SHP77 treated with DMSO at 0.1 percent for 48 hours (cell line): ENCODE results near the gene DDIT3.

Experiments
- DNase-seq: peaks from one replicate; lab custom pipeline; 2025; lab: John Stamatoyannopoulos, UW

Gene DDIT3

DNA sequence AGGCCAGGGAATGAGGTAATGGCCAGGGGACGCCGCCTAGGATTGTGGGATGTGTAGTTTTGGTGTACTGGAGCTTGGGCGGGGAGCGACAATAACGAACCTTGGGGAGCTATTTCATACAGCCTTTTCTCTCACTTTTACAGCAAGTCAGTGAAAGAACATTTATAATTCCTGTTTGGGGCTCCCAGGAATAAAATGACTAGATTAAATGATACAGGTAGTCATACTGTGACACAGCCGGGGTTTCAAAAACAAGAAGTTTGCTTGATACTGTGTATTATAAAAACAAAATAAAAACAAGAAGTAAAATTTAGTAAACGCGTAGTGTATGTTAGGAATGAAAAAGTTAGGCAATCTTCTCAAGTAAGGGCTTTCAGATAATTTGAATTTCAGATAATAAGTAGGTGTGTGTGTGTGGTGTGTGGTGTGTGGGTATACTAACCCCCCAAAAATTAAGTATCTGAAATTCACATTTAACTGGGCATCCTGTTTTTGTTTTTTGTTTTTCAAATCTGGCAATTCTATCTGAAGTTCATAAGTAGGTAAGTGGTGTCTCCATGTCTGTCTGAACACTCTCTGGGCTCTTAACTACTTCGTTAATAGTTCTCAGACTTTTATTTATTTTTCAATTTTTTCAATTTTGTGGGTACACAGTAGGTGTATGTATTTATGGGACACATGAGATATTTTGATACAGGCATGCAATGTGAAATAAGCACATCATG, 27.1 kb upstream of the DDIT3 start:
- DNase-seq = no peak

- peak; percentile 94 for DNase-seq
Observed at GRCh38 chr12:57546438-57547287, 26.3 kb upstream of the DDIT3 start, which contains the start of gene DCTN2. Gene DCTN2 (minus strand): TSS chr12:57547192. CDS start chr12:57547063, 129 bp downstream.

GRCh38 chr12:57545809-57546437, 25.6 kb upstream of the DDIT3 start:
- peak; percentile 42 for DNase-seq

- no peak for DNase-seq
Observed at GRCh38 chr12:57543581-57543980, 23.3 kb upstream of the DDIT3 start.

- no peak for DNase-seq
Observed at GRCh38 chr12:57541717-57542116, 21.4 kb upstream of the DDIT3 start.

DNA sequence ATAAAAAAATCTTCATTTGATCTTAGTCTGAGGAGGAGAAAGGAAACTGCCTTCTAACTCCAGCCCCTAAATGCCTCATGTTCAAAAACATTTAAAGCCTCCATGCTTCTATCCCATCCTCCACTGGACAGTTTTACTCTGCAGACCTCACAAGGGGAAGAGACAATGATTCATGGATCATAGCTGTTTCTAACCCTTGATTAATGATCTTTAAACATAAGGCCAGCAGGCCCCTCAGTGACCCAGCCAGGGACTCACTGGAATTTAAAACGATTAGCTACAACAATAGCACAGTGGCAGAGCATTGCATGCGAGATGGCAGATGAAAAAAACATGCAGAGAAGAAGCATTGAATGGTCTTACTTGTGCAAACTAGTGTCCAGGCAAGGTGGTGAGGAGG, 20.7 kb upstream of the DDIT3 start:
- DNase-seq = no peak

DNA sequence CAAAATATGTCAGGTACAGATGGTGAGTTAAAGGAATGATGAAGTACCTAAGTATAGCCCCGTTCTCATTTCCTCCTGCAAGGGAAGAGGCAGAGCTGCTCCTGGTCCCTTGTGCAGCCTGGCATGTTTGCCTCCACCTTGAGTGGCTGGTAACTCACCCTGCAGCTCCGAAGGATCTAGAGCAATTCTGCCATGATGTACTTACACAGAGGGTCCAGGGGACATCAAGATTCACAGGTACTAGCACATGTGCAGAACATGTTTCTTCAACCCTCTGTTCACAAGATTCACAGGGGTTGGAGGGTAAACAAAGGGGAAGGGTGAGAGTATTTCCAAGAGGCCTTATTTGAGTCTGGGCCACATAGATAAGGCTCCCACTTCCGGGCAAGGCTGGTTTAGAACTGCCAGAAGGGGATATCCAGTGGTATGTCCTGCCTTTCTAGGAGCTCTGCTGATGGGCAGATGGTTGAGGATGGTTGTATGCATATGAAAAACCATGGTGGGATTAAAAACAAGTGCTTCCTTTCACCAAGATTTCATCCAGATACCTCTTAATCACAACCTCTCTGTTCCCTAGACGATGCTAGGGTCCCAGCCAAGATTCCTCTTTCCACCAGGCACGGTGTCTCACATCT, 18.9 kb upstream of the DDIT3 start:
- DNase-seq = no peak

- DNase-seq = no peak
Observed at GRCh38 chr12:57536597-57536942, 16.3 kb upstream of the DDIT3 start.

GRCh38 chr12:57535764-57536596, 15.7 kb upstream of the DDIT3 start:
- no peak for DNase-seq

DNA sequence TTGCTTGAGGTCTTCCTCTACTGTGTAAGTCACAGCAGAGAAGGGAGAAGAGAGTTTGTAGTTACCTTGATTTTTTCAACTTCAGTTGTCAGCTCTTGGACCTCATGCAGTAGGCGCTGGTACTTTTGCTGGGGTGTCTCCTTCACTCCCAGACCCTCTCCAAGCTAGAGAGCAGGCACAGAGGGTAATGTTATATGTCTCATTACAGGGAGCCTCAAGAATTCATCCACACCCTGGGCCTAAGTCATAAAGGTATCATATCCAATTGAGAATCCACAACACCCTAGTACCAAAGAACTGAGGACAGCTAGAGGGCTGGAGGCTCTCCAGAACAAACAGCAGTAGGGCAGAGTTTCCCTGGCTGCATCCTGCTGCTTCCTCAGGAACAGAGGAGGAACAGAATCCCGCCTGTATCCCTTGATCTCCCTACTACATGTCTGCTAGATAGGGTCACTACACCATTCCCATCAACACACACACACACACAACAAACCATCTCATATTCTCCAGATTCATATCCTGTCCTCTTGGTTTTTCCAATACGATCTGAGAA, 14.8 kb upstream of the DDIT3 start:
- no peak for DNase-seq

DNA sequence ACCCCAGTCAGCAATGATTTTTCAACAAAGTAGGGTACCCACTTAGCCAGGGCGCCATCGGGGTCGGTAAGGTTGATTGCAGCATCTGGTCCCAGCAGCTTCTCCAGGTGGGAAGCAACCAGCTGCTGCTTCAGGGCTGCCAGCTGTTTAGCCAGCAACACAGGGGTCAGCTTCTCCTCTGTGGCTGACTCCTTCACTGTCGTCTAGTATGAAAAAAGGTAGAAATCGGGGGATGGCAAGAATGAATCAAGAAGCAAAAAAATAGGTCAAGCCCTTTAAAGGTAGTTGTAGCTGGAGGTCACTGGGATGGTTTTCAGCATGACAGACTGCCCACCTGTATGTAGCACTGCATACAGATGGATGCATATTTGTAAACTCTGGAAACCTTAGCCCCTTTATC, 13.9 kb upstream of the DDIT3 start:
- DNase-seq = no peak

GRCh38 chr12:57533108-57533507, 12.8 kb upstream of the DDIT3 start:
- no peak for DNase-seq

- no peak for DNase-seq
Observed at GRCh38 chr12:57531836-57532235, 11.5 kb upstream of the DDIT3 start.

- DNase-seq = no peak
Observed at GRCh38 chr12:57530396-57531142, 10.3 kb upstream of the DDIT3 start.

DNA sequence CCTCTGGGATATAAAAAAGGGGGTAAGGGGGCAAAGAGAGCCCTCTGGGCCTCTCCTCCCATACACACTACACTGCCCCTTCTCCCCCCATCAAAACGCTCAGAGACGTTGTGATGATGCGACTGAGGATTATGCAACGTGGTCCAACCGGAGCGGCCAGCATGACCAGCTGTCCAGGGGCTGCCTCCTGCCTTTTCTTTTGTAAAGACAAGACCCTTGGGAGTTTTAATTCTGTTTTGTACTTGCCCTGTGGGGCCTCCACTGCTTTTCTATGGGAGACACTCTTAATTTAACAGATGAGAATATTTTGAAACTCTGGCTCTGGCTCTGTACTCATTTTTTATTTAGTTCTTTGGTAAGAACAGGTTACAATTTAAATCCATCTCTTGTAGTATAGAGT, 9.5 kb upstream of the DDIT3 start:
- no peak for DNase-seq

GRCh38 chr12:57528831-57529555, 8.7 kb upstream of the DDIT3 start:
- DNase-seq = no peak

- DNase-seq = no peak
Observed at GRCh38 chr12:57528176-57528575, 7.9 kb upstream of the DDIT3 start.

DNA sequence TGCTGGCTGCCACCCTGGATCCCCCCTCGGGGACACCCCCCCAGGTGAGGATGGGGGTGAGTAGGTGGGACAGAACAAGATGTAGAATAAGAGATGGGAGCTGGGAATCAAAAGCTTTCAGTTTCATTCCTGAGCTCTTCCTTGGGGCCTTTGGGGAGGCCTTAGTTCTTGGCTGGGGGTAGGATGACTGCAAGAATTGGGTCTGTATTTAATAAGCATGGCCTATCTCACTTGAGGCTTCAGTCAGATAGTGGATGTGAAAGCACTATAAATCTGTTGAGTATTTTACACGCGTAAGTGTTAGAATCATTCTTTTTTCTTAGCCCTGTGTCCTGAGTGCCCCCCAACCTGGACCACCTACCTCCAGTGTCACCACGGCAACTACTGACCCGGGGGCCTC, 6.9 kb upstream of the DDIT3 start:
- DNase-seq = no peak

DNA sequence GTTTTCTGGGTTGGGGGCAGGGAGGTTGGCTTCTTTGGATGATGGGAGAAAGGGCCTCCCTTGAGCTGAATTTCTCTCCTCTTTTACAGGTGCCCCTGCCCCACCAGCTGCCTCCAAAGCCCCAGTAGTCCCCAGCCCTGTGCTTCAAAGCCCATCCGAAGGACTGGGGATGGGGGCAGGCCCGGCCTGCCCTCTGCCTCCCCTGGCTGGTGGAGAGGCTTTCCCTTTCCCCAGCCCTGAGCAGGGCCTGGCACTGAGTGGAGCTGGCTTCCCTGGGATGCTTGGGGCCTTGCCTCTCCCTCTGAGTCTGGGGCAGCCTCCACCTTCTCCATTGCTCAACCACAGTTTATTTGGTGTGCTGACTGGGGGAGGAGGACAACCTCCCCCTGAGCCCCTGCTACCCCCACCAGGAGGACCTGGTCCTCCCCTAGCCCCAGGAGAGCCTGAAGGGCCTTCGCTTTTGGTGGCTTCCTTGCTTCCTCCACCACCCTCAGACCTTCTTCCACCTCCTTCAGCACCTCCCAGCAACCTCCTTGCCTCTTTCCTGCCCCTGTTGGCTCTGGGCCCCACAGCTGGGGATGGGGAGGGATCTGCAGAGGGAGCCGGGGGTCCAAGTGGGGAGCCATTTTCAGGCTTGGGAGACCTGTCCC, 6.3 kb upstream of the DDIT3 start:
- no peak for DNase-seq
